ENCODE results near the gene TBC1D1.

TBC1D1 gene

GRCh38 chr4:38176165-38176564, 285.3 kb downstream of the TBC1D1 start:
- no peak for ATAC-seq

GRCh38 chr4:38177035-38177546, 286.2 kb downstream of the TBC1D1 start:
- TF ChIP-seq CREB5 (CRISPR knock-in tag; IDR thresholded peaks at IDR 0.05; ENCODE audit: low read depth), result no peak
- TF ChIP-seq SNAI2 (CRISPR knock-in tag; IDR thresholded peaks at IDR 0.05), result no peak
- TF ChIP-seq POU6F1 (CRISPR knock-in tag; IDR thresholded peaks at IDR 0.05; ENCODE audit: borderline replicate concordance, low read depth), result no peak
- no peak for TF ChIP-seq ZNF565 (CRISPR knock-in tag; conservative IDR thresholded peaks at IDR 0.05; ENCODE audit: low read depth)
- TF ChIP-seq ZNF8 (CRISPR knock-in tag; IDR thresholded peaks at IDR 0.05), result no peak
- no peak for TF ChIP-seq CSRNP3 (CRISPR knock-in tag; IDR thresholded peaks at IDR 0.05)
- no peak for TF ChIP-seq BACH2 (CRISPR knock-in tag; IDR thresholded peaks at IDR 0.05; ENCODE audit: borderline replicate concordance)
- TF ChIP-seq ARNTL (CRISPR knock-in tag; IDR thresholded peaks at IDR 0.05; ENCODE audit: borderline replicate concordance, low read depth), result no peak
- no peak for TF ChIP-seq PPARA (CRISPR knock-in tag; IDR thresholded peaks at IDR 0.05; ENCODE audit: borderline replicate concordance)
- TF ChIP-seq ESRRG (CRISPR knock-in tag; IDR thresholded peaks at IDR 0.05), result no peak
- no peak for TF ChIP-seq ZFP3 (CRISPR knock-in tag; IDR thresholded peaks at IDR 0.05)
- TF ChIP-seq ZFP30 (CRISPR knock-in tag; IDR thresholded peaks at IDR 0.05), result no peak
- TF ChIP-seq TCF4 (CRISPR knock-in tag; IDR thresholded peaks at IDR 0.05; ENCODE audit: borderline replicate concordance), result no peak
- TF ChIP-seq TSHZ2 (CRISPR knock-in tag; IDR thresholded peaks at IDR 0.05), result no peak
- no peak for TF ChIP-seq OSR1 (CRISPR knock-in tag; IDR thresholded peaks at IDR 0.05)
- no peak for TF ChIP-seq RARB (CRISPR knock-in tag; IDR thresholded peaks at IDR 0.05)
- no peak for TF ChIP-seq CSDC2 (CRISPR knock-in tag; IDR thresholded peaks at IDR 0.05)
- TF ChIP-seq PATZ1 (CRISPR knock-in tag; IDR thresholded peaks at IDR 0.05; ENCODE audit: borderline replicate concordance), result no peak
- ATAC-seq, result no peak

More at GRCh38 chr4:38176165-38176564, 285.3 kb downstream of the TBC1D1 start:
- TF ChIP-seq ZNF70 (CRISPR knock-in tag; IDR thresholded peaks at IDR 0.05), result no peak
- TF ChIP-seq ISL1 (CRISPR knock-in tag; IDR thresholded peaks at IDR 0.05), result no peak
- no peak for TF ChIP-seq ZFP30 (CRISPR knock-in tag; IDR thresholded peaks at IDR 0.05)
- no peak for TF ChIP-seq RARB (CRISPR knock-in tag; IDR thresholded peaks at IDR 0.05)
- no peak for TF ChIP-seq ARNTL (CRISPR knock-in tag; IDR thresholded peaks at IDR 0.05; ENCODE audit: borderline replicate concordance, low read depth)
- no peak for TF ChIP-seq CSRNP3 (CRISPR knock-in tag; IDR thresholded peaks at IDR 0.05)
- TF ChIP-seq ZC3H10 (CRISPR knock-in tag; IDR thresholded peaks at IDR 0.05), result no peak
- no peak for TF ChIP-seq BACH2 (CRISPR knock-in tag; IDR thresholded peaks at IDR 0.05; ENCODE audit: borderline replicate concordance)
- no peak for TF ChIP-seq OSR1 (CRISPR knock-in tag; IDR thresholded peaks at IDR 0.05)
